CD4-positive, CD25-positive, alpha-beta regulatory T cell (primary cell): Measurements from ENCODE around the gene SLC19A1. TPM values are rescaled to one million over a fixed set of nuclear protein-coding genes. Genes with fewer than 3 reads are reported as not detected.

Experiments
- ATAC-seq, 2 donors: fragments of 150-1000 bp; cut with Tn5 transposase; one replicate each; pipeline ENCODE4 v1.10.0; 2021; ENCODE audit warnings: low read depth in 2 of 2, moderate number of reproducible peaks in 2 of 2, moderate library complexity in 1 of 2
- DNase-seq, 3 donors: peaks; one replicate each; pipeline versions ENCODE4 v3.0.0 to v3.0.0-alpha.2; 2012 to 2022; ENCODE audit warnings: mixed read lengths in 1 of 3
- H3K27ac ChIP-seq: one replicate; pipeline ENCODE4 v1.7.0; 2013; ENCODE audit warnings: mild to moderate bottlenecking, low read length; ENCODE audit not compliant: insufficient read depth, poor library complexity, severe bottlenecking
- H3K27me3 ChIP-seq: one replicate; pipeline ENCODE4 v1.7.0; 2013; ENCODE audit warnings: low read length; ENCODE audit not compliant: control insufficient read depth, insufficient read depth
- H3K36me3 ChIP-seq: one replicate; pipeline ENCODE4 v1.7.0; 2013; ENCODE audit warnings: mild to moderate bottlenecking, low read length, moderate library complexity; ENCODE audit not compliant: control insufficient read depth, insufficient read depth
- H3K4me1 ChIP-seq: 2 replicates; pipeline ENCODE4 v1.7.0; 2013; ENCODE audit warnings: mild to moderate bottlenecking, low read length; ENCODE audit not compliant: insufficient read depth, control insufficient read depth, poor library complexity, severe bottlenecking
- H3K4me3 ChIP-seq: one replicate; pipeline ENCODE4 v1.7.0; 2013; ENCODE audit warnings: low read depth, mild to moderate bottlenecking, low read length, moderate library complexity
- H3K9me3 ChIP-seq, 2 experiments: 1 replicate in 1 of 2; 2 replicates in 1 of 2; pipeline ENCODE4 v1.7.0; 2013; ENCODE audit warnings: low read length in 2 of 2, mild to moderate bottlenecking in 1 of 2, moderate library complexity in 1 of 2; ENCODE audit not compliant: control insufficient read depth in 2 of 2
- H3K27ac Mint-ChIP-seq, 3 donors: one replicate each; pipeline ENCODE4 v1.8.0; 2020 to 2022; ENCODE audit warnings: mild to moderate bottlenecking in 3 of 3, mixed read lengths in 3 of 3, moderate library complexity in 2 of 3
- H3K27me3 Mint-ChIP-seq: one replicate; pipeline ENCODE4 v1.8.0; 2022; ENCODE audit warnings: mild to moderate bottlenecking, mixed read lengths
- H3K36me3 Mint-ChIP-seq: one replicate; pipeline ENCODE4 v1.8.0; 2020; ENCODE audit warnings: mixed read lengths
- H3K4me1 Mint-ChIP-seq, 4 donors: one replicate each; pipeline ENCODE4 v1.8.0; 2020 to 2022; ENCODE audit warnings: mixed read lengths in 4 of 4, mild to moderate bottlenecking in 1 of 4
- H3K4me3 Mint-ChIP-seq, 4 donors: one replicate each; pipeline ENCODE4 v1.8.0; 2020 to 2022; ENCODE audit warnings: mild to moderate bottlenecking in 4 of 4, mixed read lengths in 4 of 4, moderate library complexity in 3 of 4
- H3K9me3 Mint-ChIP-seq, 7 donors: one replicate each; pipeline ENCODE4 v1.8.0; 2020 to 2022; ENCODE audit warnings: mixed read lengths in 7 of 7, mild to moderate bottlenecking in 3 of 7, moderate library complexity in 2 of 7
- polyA plus RNA-seq, 4 donors: library from polyadenylated mRNA; unstranded; fragments of 300-500 nt; fragmentation: Illumina TruSeq; gene quantifications; one replicate each; pipeline ENCODE4 v1.2.3, GENCODE V29; 2021
- total RNA-seq: library from RNA; stranded (reverse); gene quantifications from one replicate; pipeline ENCODE4 v1.2.3, GENCODE V29; 2022

SLC19A1 gene
- total and polyA plus RNA-seq, 5 donors from 2014 or later: 4.7 to 10.8 (median 5.3) TPM

DNA sequence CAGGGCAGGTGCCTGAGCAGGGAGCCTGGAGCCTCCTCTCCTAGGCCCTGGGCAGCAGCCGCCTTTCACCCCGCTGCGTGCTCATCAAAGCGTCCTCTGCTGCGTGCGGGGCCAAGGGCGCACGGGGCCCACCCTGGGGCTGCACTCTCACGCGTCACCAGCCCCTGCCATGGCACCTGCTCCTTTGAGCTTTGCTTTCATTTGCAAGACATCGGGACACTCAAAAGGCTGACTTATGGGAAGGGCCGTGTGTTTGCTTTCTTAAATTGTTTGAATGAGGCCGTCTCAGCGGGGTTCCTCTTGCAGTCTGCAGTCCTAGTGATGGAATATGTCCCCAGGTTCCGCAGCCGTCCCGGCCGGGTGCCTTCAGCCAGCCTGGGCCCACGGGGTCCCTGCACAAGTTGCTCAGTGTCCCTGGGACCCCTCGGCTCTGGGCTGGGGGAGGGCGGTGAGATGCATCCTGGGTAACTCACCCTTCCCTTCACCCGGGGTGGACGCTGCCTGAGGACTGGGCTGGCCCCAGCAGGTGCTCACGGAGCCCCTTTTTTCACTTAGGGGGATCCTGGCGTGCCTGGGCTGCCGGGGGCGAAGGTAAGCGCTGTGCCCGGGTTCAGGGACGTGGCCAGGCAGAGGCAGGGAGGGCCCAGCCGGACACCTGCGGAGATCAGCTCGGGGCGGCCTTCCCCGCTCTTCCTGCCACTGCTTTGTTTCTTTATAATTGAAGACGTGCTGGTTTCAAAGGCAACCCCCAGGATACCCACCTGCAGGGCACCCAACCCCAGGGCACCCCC lies 53.1 kb downstream of the SLC19A1 start:
- Mint-ChIP-seq H3K4me1 (peaks cover 0 to 10% (median 2%) of the 10 kb centered on the region in 4 donors), H3K27ac (no peak overlapping the region), H3K36me3 (no peaks in the 10 kb centered on the region), H3K9me3 (no peaks in the 10 kb centered on the region), H3K27me3 (no peaks in the 10 kb centered on the region), H3K4me3 (no peak overlapping the region)
- no peak for ATAC-seq
- H3K27ac ChIP-seq: no peak overlapping the region
- H3K9me3 ChIP-seq: no peaks in the 10 kb centered on the region
- peaks cover 4% of the 10 kb centered on the region for H3K4me1 ChIP-seq
- no peaks in the 10 kb centered on the region for H3K27me3 ChIP-seq
- no peak overlapping the region for H3K4me3 ChIP-seq
- H3K36me3 ChIP-seq: no peaks in the 10 kb centered on the region
- DNase-seq: no peak

DNA sequence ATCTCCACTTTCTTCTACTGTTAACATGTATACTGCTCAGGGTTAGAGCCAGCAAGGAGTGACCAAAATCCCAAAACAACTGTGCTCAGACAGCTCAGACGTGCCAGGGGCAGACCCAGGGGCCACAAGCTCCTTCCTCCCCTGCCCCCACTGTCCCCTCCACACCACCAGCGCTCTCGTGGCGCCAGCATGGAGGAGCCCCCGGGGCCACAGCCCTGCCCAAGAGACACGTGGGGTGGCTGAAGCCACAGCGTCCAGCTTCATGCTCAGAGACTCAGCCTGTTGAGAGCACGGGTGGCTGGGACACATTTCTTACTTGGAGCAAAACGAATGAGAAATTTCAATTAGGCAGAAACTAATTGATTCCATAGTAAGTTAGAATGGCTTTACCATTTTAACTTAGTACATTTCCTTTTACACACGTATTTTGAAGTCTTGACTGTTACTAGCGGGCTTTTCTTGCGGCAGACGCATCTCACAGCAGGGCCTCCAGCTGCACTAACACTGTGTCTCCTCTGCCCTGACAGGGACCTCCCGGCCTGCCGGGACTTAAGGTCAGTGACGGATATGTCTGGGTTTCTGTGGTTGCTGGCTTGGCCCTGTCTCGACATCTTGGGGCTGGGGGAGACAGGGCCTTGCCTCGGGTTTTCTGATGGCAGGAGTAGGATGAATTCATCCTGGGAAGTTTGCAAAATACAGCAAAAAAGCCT lies 54.2 kb downstream of the SLC19A1 start:
- no peaks in the 10 kb centered on the region for H3K9me3 ChIP-seq
- peaks cover 0 to 2% (median 0%) of the 10 kb centered on the region in 7 donors for H3K9me3 Mint-ChIP-seq
- no peak for DNase-seq
- peaks cover 5% of the 10 kb centered on the region for H3K4me1 ChIP-seq
- peaks cover 0 to 20% (median 3%) of the 10 kb centered on the region in 4 donors for H3K4me1 Mint-ChIP-seq
- H3K27ac Mint-ChIP-seq: peak overlapping the region in 1 of 3 donors; percentile 69
- no peak overlapping the region for H3K27ac ChIP-seq
- H3K36me3 Mint-ChIP-seq: no peaks in the 10 kb centered on the region
- no peaks in the 10 kb centered on the region for H3K27me3 Mint-ChIP-seq
- no peaks in the 10 kb centered on the region for H3K27me3 ChIP-seq
- H3K4me3 ChIP-seq: no peak overlapping the region
- H3K36me3 ChIP-seq: no peaks in the 10 kb centered on the region
- no peak for ATAC-seq
- H3K4me3 Mint-ChIP-seq: no peak overlapping the region

- ATAC-seq: no peak
- no peaks in the 10 kb centered on the region for H3K27me3 ChIP-seq
- no peak overlapping the region for H3K4me3 ChIP-seq
- H3K9me3 ChIP-seq: no peaks in the 10 kb centered on the region
- no peak overlapping the region for H3K27ac Mint-ChIP-seq
- peaks cover 0 to 27% (median 4%) of the 10 kb centered on the region in 4 donors for H3K4me1 Mint-ChIP-seq
- DNase-seq: no peak
- no peaks in the 10 kb centered on the region for H3K27me3 Mint-ChIP-seq
- H3K4me1 ChIP-seq: peaks cover 12% of the 10 kb centered on the region
- no peak overlapping the region for H3K4me3 Mint-ChIP-seq
- no peak overlapping the region for H3K27ac ChIP-seq
- peaks cover 0 to 2% (median 0%) of the 10 kb centered on the region in 7 donors for H3K9me3 Mint-ChIP-seq
- no peaks in the 10 kb centered on the region for H3K36me3 ChIP-seq
- H3K36me3 Mint-ChIP-seq: no peaks in the 10 kb centered on the region
These were observed 55.0 kb downstream of the SLC19A1 start for GRCh38 chr21:45487161-45487806.

GRCh38 chr21:45486443-45487160 lies 55.6 kb downstream of the SLC19A1 start:
- Mint-ChIP-seq H3K36me3 (no peaks in the 10 kb centered on the region), H3K4me3 (no peak overlapping the region), H3K27me3 (no peaks in the 10 kb centered on the region), H3K4me1 (peaks cover 0 to 30% (median 4%) of the 10 kb centered on the region in 4 donors), H3K9me3 (peaks cover 0 to 2% (median 0%) of the 10 kb centered on the region in 7 donors), H3K27ac (peak overlapping the region in 1 of 3 donors; percentile 69)
- Histone ChIP-seq H3K4me1 (peaks cover 13% of the 10 kb centered on the region), H3K27ac (no peak overlapping the region), H3K9me3 (no peaks in the 10 kb centered on the region), H3K4me3 (no peak overlapping the region), H3K27me3 (no peaks in the 10 kb centered on the region), H3K36me3 (no peaks in the 10 kb centered on the region)
- ATAC-seq (no peak), DNase-seq (no peak)

GRCh38 chr21:45485686-45486442 lies 56.4 kb downstream of the SLC19A1 start:
- Mint-ChIP-seq H3K4me1 (peaks cover 0 to 34% (median 4%) of the 10 kb centered on the region in 4 donors), H3K27me3 (no peaks in the 10 kb centered on the region), H3K27ac (peak overlapping the region in 1 of 3 donors; percentile 20), H3K9me3 (peaks cover 0 to 2% (median 0%) of the 10 kb centered on the region in 7 donors), H3K36me3 (no peaks in the 10 kb centered on the region), H3K4me3 (no peak overlapping the region)
- no peaks in the 10 kb centered on the region for H3K27me3 ChIP-seq
- H3K4me3 ChIP-seq: no peak overlapping the region
- H3K4me1 ChIP-seq: peaks cover 13% of the 10 kb centered on the region
- DNase-seq (no peak), ATAC-seq (no peak)
- H3K36me3 ChIP-seq: no peaks in the 10 kb centered on the region
- no peak overlapping the region for H3K27ac ChIP-seq
- H3K9me3 ChIP-seq: no peaks in the 10 kb centered on the region

DNA sequence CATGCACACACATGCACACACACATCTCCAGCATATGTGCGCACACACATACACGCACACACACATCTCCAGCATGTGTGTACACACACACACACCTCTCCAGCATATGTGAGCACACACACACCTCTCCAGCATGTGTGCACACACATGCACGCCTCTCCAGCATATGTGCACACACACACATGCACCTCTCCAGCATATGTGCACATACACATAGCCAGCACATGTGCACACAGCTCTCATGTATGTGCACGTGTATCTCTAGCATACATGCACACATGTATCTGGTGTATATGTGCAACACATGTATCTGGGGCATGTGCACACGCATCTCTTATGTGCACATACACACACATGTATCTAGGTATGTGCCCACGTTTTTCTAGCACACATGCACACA lies 57.9 kb downstream of the SLC19A1 start:
- H3K27me3 Mint-ChIP-seq: no peaks in the 10 kb centered on the region
- Histone ChIP-seq H3K9me3 (no peaks in the 10 kb centered on the region), H3K27ac (no peak overlapping the region), H3K4me3 (no peak overlapping the region), H3K36me3 (no peaks in the 10 kb centered on the region), H3K4me1 (peaks cover 10% of the 10 kb centered on the region), H3K27me3 (no peaks in the 10 kb centered on the region)
- peaks cover 0 to 41% (median 5%) of the 10 kb centered on the region in 4 donors for H3K4me1 Mint-ChIP-seq
- H3K36me3 Mint-ChIP-seq: no peaks in the 10 kb centered on the region
- peaks cover 0 to 2% (median 0%) of the 10 kb centered on the region in 7 donors for H3K9me3 Mint-ChIP-seq
- peak overlapping the region in 3 of 4 donors; percentile 19 to 81 (median 61) for H3K4me3 Mint-ChIP-seq
- no peak for ATAC-seq
- H3K27ac Mint-ChIP-seq: peak overlapping the region in 2 of 3 donors; percentile 26 to 94
- no peak for DNase-seq
